ENCODE data around the gene ZNF660.

ZNF660 gene

GRCh38 chr3:44628716-44629115, 44.0 kb downstream of the ZNF660 start:
- DNase-seq (ENCODE audit: low read depth, low spot score): no peak

- no peak for DNase-seq (ENCODE audit: low read depth, low spot score)
Observed at GRCh38 chr3:44632193-44632592, 47.4 kb downstream of the ZNF660 start.

DNA sequence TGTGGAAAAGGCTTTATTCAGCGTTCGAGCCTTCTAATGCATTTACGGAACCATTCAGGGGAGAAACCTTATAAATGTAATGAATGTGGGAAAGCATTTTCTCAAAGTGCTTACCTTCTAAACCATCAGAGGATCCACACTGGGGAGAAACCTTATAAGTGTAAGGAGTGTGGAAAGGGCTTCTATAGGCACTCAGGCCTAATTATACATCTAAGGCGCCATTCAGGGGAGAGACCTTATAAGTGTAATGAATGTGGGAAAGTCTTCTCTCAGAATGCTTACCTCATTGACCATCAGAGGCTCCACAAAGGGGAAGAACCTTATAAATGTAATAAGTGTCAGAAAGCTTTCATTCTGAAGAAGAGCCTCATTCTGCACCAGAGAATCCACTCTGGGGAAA, 57.6 kb downstream of the ZNF660 start:
- no peak for DNase-seq (ENCODE audit: low read depth, low spot score)

- DNase-seq (ENCODE audit: low read depth, low spot score): no peak
Observed at GRCh38 chr3:44643024-44643423, 58.3 kb downstream of the ZNF660 start.

DNA sequence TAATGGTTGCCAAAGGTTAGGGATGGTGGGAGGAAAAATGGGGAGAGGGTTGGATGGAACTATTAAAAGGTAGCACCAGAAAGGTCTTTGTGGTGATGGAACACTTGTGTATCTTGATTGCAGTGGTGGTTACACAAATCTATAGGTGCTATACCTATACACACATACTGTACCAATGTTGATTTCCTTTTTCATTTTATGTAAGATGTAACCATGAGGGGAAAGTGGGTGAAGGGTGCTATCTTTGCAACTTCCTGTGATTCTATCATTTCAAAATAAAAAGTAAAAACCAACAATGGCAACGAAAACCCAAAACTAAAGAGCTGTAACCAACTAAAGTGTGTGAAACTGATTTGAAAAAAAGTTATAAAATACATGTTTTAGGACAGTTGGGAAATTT, 63.0 kb downstream of the ZNF660 start:
- no peak for DNase-seq (ENCODE audit: low read depth, low spot score)

DNA sequence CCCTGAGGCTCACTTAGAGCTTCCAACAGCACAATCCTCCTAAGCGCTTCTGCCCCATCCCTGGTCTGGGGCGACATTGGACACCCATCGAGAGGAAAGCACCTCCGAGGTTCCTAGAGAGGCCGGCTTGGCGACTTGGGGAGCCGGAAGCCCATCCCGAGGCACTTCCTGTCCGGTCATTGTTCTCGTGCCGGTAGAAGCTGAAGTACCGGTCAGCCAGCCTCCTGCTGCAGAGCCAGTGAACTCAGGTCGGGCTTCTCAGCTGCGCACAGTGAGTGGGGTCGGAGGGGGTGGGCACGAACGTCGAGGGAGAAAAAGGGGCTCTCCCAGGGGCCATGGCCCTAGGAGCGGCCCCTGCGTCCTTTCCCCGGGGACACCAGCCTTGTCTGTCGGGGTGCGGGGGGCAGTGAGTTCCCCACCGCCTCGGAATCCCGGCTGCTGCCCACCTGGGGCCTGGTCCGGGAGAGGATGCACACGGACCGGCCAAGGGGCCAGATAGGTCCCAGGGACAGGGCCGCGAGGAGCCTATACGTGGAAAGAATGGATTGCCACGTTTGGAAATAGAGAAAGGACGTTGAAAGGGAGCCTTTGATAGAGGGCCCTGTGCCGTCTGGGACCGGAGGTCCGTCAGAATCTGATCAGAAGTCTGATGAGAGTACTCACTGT, 63.9 kb downstream of the ZNF660 start, which contains the start of gene ZNF35:
ZNF35 (plus strand) TSS at position 169 of the 666 bp plus-strand sequence. CDS start 2,336 bp downstream, outside the sequence.
- peak; percentile 47 for DNase-seq (ENCODE audit: low read depth, low spot score)
